Bronchial epithelial cell (primary cell): ENCODE data around the gene ZP3. TPM values are rescaled to one million over a fixed set of nuclear protein-coding genes. Genes with fewer than 3 reads are reported as not detected.
"Not testable (repeated sequence)": the region's sequence is repeated elsewhere in the genome, so short reads cannot be mapped to it uniquely, and the experiment has no call there.

ENCODE experiments used
- DNase-seq: peaks from one replicate; pipeline ENCODE4 v3.0.0-alpha.2; 2010; ENCODE audit warnings: low read depth
- FAIRE-seq: peaks from 2 replicates; lab custom pipeline; 2011; peaks lifted over from hg19 to GRCh38; lab: Jason Lieb, UNC
- H3K27me3 ChIP-seq: 2 replicates; pipeline ENCODE4 v1.5.1; 2011; ENCODE audit warnings: low read length; ENCODE audit not compliant: control insufficient read depth, insufficient read depth
- H3K36me3 ChIP-seq: 2 replicates; pipeline ENCODE4 v1.5.1; 2011; ENCODE audit warnings: low read length; ENCODE audit not compliant: control insufficient read depth, insufficient read depth
- H3K4me3 ChIP-seq: 2 replicates; pipeline ENCODE4 v1.5.1; 2011; ENCODE audit warnings: mild to moderate bottlenecking, low read depth, low read length, control low read depth
- total RNA-seq: library from RNA; depleted of rRNA; stranded (reverse); fragments of >200 nt; gene quantifications from 2 replicates; pipeline ENCODE4 v1.2.1, GENCODE V29; 2014
- TF ChIP-seq, protein P1 (sequence below): IDR thresholded peaks from 2 replicates; pipeline ENCODE4 v1.5.1; 2011; ENCODE audit warnings: mild to moderate bottlenecking, moderate library complexity, low read length, control low read depth, inconsistent platforms; ENCODE audit not compliant: insufficient read depth, severe bottlenecking

ZP3 gene
- total RNA-seq, 1 donor from 2014 or later: 26.1 TPM

GRCh38 chr7:76393116-76394031 lies 31.4 kb upstream of the ZP3 start:
- TF ChIP-seq, protein P1, sequence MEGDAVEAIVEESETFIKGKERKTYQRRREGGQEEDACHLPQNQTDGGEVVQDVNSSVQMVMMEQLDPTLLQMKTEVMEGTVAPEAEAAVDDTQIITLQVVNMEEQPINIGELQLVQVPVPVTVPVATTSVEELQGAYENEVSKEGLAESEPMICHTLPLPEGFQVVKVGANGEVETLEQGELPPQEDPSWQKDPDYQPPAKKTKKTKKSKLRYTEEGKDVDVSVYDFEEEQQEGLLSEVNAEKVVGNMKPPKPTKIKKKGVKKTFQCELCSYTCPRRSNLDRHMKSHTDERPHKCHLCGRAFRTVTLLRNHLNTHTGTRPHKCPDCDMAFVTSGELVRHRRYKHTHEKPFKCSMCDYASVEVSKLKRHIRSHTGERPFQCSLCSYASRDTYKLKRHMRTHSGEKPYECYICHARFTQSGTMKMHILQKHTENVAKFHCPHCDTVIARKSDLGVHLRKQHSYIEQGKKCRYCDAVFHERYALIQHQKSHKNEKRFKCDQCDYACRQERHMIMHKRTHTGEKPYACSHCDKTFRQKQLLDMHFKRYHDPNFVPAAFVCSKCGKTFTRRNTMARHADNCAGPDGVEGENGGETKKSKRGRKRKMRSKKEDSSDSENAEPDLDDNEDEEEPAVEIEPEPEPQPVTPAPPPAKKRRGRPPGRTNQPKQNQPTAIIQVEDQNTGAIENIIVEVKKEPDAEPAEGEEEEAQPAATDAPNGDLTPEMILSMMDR: no peak
- FAIRE-seq: no peak
- no peaks in the 10 kb centered on the region for H3K36me3 ChIP-seq
- H3K4me3 ChIP-seq: peak overlapping the region; percentile 69
- no peaks in the 10 kb centered on the region for H3K27me3 ChIP-seq
- DNase-seq: peak; percentile 70

DNA sequence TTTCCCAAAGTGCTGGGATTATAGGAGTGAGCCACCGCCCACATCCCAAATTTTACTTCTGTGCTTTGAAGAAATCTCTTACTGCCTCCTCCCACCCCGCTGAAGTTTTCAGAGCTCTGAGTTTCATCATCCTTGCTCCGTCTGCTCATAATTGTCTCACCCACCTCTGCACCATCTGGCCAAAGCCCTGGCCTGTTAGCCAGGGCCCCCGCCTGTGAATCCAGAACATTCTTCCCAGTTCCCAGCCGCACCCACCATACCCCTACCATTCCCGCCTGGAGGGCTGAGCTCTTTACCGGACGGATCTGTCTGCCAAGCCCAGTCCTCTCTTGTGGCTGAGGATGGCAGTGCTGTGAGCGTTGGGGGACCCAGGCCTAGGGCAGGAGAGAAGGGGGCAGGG lies 29.8 kb upstream of the ZP3 start:
- TF ChIP-seq, protein P1: no peak
- DNase-seq: no peak
- FAIRE-seq: no peak

DNA sequence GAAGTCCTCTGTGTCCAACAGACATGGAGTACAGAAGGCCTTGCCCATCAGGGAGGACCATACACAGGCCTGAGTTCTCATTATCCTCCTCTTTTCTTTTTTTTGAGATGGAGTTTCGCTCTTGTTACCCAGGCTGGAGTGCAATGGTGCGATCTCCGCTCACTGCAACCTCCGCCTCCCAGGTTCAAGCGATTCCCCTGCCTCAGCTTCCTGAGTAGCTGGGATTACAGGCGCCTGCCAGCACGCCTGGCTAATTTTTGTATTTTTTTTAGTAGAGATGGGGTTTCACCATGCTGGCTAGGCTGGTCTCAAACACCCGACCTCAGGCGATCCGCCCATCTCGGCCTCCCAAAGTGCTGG lies 29.2 kb upstream of the ZP3 start:
- not testable (repeated sequence) for H3K27me3 ChIP-seq, DNase-seq, H3K4me3 ChIP-seq, FAIRE-seq, H3K36me3 ChIP-seq

More for the DNA sequence above, 29.8 kb upstream of the ZP3 start:
- Histone ChIP-seq H3K36me3 (peaks cover under 1% of the 10 kb centered on the region), H3K27me3 (no peaks in the 10 kb centered on the region), H3K4me3 (no peak overlapping the region)

DNA sequence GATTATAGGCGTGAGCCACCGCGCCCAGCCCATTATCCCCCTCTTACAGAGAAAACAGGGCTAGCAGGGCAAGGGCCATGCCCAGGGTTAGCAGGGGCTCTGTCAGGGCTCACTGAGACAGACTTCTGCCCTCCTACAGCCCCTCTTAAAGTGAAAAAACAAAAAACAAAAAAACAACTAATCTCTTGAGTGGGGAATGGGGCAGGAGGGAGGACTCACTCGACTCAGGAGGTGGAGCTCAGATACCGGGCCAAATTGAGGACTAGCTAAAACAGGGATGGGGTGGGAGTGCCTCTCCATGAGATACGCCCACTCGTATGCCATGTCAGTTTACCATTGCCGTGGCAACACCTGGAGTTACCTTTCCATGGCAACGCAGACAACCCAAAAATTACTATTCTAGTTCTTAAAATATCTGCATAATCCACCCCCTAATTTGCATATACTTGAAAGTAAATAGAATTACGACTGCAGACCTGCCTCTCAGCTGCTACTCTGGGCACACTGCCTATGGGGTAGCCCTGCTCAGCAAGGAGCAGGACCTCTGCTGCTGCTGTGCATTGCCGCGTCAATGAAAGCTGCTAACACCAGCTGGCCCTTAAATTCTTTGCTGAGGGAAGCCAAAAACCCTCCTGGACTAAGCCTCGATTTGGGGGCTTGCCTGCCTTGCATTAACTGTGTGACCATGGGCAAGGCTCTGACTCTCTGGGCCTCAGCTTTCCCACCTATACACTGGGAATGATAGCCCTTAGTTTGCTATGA lies 28.6 kb upstream of the ZP3 start:
- no peak for FAIRE-seq
- DNase-seq: no peak
- TF ChIP-seq, protein P1: no peak
- Histone ChIP-seq H3K27me3 (no peaks in the 10 kb centered on the region), H3K36me3 (peaks cover 3% of the 10 kb centered on the region), H3K4me3 (no peak overlapping the region)

DNA sequence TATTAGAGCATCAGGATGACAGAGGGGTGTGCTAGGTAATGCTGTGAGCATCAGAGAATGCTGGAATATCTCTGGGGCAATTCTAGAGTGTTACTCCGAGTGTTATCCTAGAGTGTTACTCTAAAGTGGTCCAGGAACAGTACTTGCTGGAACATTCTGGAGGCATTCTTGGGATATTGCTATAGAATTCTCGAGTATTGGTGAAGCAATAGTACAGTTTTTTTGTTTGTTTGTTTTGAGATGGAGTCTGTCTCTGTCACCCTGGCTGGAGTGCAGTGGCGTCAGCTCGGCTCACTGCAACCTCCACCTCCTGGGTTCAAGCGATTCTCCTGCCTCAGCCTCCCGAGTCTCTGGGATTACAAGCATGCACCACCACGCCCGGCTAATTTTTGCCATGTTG lies 27.9 kb upstream of the ZP3 start:
- TF ChIP-seq, protein P1: no peak
- DNase-seq (no peak), FAIRE-seq (no peak)
- Histone ChIP-seq H3K27me3 (no peaks in the 10 kb centered on the region), H3K36me3 (peaks cover 3% of the 10 kb centered on the region), H3K4me3 (no peak overlapping the region)

- Histone ChIP-seq H3K27me3 (no peaks in the 10 kb centered on the region), H3K4me3 (peak overlapping the region; percentile 58), H3K36me3 (peaks cover 3% of the 10 kb centered on the region)
- peak; percentile 40 for DNase-seq
- FAIRE-seq: no peak
- TF ChIP-seq, protein P1: no peak
These were observed 27.2 kb upstream of the ZP3 start for GRCh38 chr7:76397409-76398183.
